CD14-positive monocyte (primary cell): ENCODE measurements around the gene CYSLTR2. TPM values are rescaled to one million over a fixed set of nuclear protein-coding genes. Genes with fewer than 3 reads are reported as not detected.
A peak's percentile ranks its signal among the peaks of the same experiment; 100 is the strongest.

ENCODE experiments used
- DNase-seq, 3 donors: peaks; one replicate each; pipeline ENCODE4 v3.0.0-alpha.2; 2011 to 2022
- H2AFZ ChIP-seq: 2 replicates; pipeline ENCODE4 v1.6.0; 2012; ENCODE audit warnings: mild to moderate bottlenecking, low read depth, low read length, inconsistent platforms; ENCODE audit not compliant: insufficient read depth, poor library complexity, severe bottlenecking
- H3K27ac ChIP-seq, 2 donors: 1 replicate in 1 of 2; 2 replicates in 1 of 2; pipeline ENCODE4 v1.5.1; 2012 to 2013; ENCODE audit warnings: low read length in 2 of 2, control low read depth in 1 of 2, inconsistent platforms in 1 of 2, low read depth in 1 of 2, mild to moderate bottlenecking in 1 of 2
- H3K27me3 ChIP-seq, 2 donors: one replicate each; pipeline versions ENCODE4 v1.6.0 to v1.6.1; 2011 to 2013; ENCODE audit warnings: low read length in 2 of 2; ENCODE audit not compliant: control insufficient read depth in 2 of 2, insufficient read depth in 2 of 2
- H3K36me3 ChIP-seq, 2 donors: replicated peaks in 1 of 2; 1 replicate in 1 of 2; 2 replicates in 1 of 2; pipeline versions ENCODE4 v1.5.1 to v1.6.1; 2012 to 2013; ENCODE audit warnings: low read length in 2 of 2, control low read depth in 1 of 2, inconsistent platforms in 1 of 2, mild to moderate bottlenecking in 1 of 2; ENCODE audit not compliant: insufficient read depth in 2 of 2, control insufficient read depth in 1 of 2
- H3K4me1 ChIP-seq, 2 donors: 1 replicate in 1 of 2; 2 replicates in 1 of 2; pipeline versions ENCODE4 v1.5.1 to v1.6.1; 2012 to 2013; ENCODE audit warnings: low read length in 2 of 2, control low read depth in 1 of 2, inconsistent platforms in 1 of 2, mild to moderate bottlenecking in 1 of 2, moderate library complexity in 1 of 2; ENCODE audit not compliant: insufficient read depth in 2 of 2, control insufficient read depth in 1 of 2
- H3K4me2 ChIP-seq: replicated peaks from 2 replicates; pipeline ENCODE3; 2012; ENCODE audit warnings: low read length, moderate library complexity, mild to moderate bottlenecking; ENCODE audit not compliant: poor library complexity, severe bottlenecking; ENCODE audit errors: extremely low read depth
- H3K4me3 ChIP-seq, 3 experiments: fragments of 200-600 bp in 1 of 3; sonication (generic) in 1 of 3; replicated peaks in 1 of 3; 1 replicate in 2 of 3; 2 replicates in 1 of 3; pipeline ENCODE4 v1.5.1; 2011 to 2013; ENCODE audit warnings: low read length in 3 of 3, mild to moderate bottlenecking in 3 of 3, control low read depth in 2 of 3, low read depth in 2 of 3, inconsistent platforms in 1 of 3, moderate library complexity in 1 of 3
- H3K79me2 ChIP-seq: 2 replicates; pipeline ENCODE4 v1.6.0; 2012; ENCODE audit warnings: mild to moderate bottlenecking, control low read depth, inconsistent platforms, low read length, moderate library complexity; ENCODE audit not compliant: insufficient read depth
- H3K9ac ChIP-seq: 2 replicates; pipeline ENCODE4 v1.6.0; 2017; ENCODE audit warnings: low read length, mild to moderate bottlenecking; ENCODE audit not compliant: insufficient read depth, poor library complexity, severe bottlenecking
- H3K9me3 ChIP-seq, 2 donors: replicated peaks in 1 of 2; 1 replicate in 1 of 2; 2 replicates in 1 of 2; pipeline versions ENCODE4 v1.5.1 to v1.6.1; 2012 to 2013; ENCODE audit warnings: low read length in 2 of 2, control low read depth in 1 of 2; ENCODE audit not compliant: control insufficient read depth in 1 of 2, insufficient read depth in 1 of 2
- H4K20me1 ChIP-seq: 2 replicates; pipeline ENCODE4 v1.6.0; 2012; ENCODE audit warnings: mild to moderate bottlenecking, low read length, control low read depth, moderate library complexity; ENCODE audit not compliant: insufficient read depth
- H3K27ac Mint-ChIP-seq, 7 donors: one replicate each; pipeline ENCODE4 v1.8.0; 2020; ENCODE audit warnings: mild to moderate bottlenecking in 7 of 7, mixed read lengths in 7 of 7, moderate library complexity in 6 of 7, inconsistent platforms in 2 of 7
- H3K27me3 Mint-ChIP-seq, 3 donors: one replicate each; pipeline ENCODE4 v1.8.0; 2021 to 2022; ENCODE audit warnings: low read depth in 3 of 3, mild to moderate bottlenecking in 3 of 3, mixed read lengths in 3 of 3, moderate library complexity in 3 of 3, inconsistent platforms in 1 of 3
- H3K36me3 Mint-ChIP-seq, 2 donors: one replicate each; pipeline ENCODE4 v1.8.0; 2020; ENCODE audit warnings: mixed read lengths in 2 of 2, inconsistent platforms in 1 of 2, mild to moderate bottlenecking in 1 of 2
- H3K4me1 Mint-ChIP-seq: one replicate; pipeline ENCODE4 v1.8.0; 2020; ENCODE audit warnings: mild to moderate bottlenecking, mixed read lengths
- H3K4me3 Mint-ChIP-seq, 2 donors: one replicate each; pipeline ENCODE4 v1.8.0; 2020; ENCODE audit warnings: mild to moderate bottlenecking in 2 of 2, mixed read lengths in 2 of 2, moderate library complexity in 1 of 2
- H3K9me3 Mint-ChIP-seq, 7 donors: one replicate each; pipeline ENCODE4 v1.8.0; 2020 to 2022; ENCODE audit warnings: mixed read lengths in 7 of 7, mild to moderate bottlenecking in 6 of 7, moderate library complexity in 6 of 7, inconsistent platforms in 2 of 7
- CTCF ChIP-seq: fragments of 200-600 bp; IDR thresholded peaks from one replicate; pipeline ENCODE4 v1.8.0; 2022; ENCODE audit warnings: antibody characterized with exemption, mild to moderate bottlenecking
- WGBS: methylation state at CpG from one replicate; pipeline ENCODE4 v1.1.5; 2013; ENCODE audit warnings: missing lambda C conversion rate; ENCODE audit not compliant: insufficient coverage; 5-methylcytosine and 5-hydroxymethylcytosine counted together
- intact Hi-C, 2 donors: fragments of 100-400 bp; cut with micrococcal nuclease; formaldehyde crosslinking; loops; one replicate each; pipeline versions ENCODE4 v1.15.0 to v1.15.1; 2023
- polyA plus RNA-seq, 3 donors: library from polyadenylated mRNA; depleted of rRNA in 1 of 3; unstranded in 2 of 3; stranded (reverse) in 1 of 3; fragments of 300-500 nt in 2 of 3; fragments of >200 nt in 1 of 3; fragmentation: Illumina TruSeq in 2 of 3; gene quantifications; 1 replicate in 2 of 3; 2 replicates in 1 of 3; pipeline ENCODE4 v1.2.3, GENCODE V29; 2012 to 2021

Gene CYSLTR2
- polyA plus RNA-seq, 3 donors, result 1.9 to 6.5 (median 4.1) TPM

- no peak overlapping the region for H3K4me3 Mint-ChIP-seq
- DNase-seq, result no peak
These were observed 66.9 kb downstream of the CYSLTR2 start for GRCh38 chr13:48720621-48721020.

GRCh38 chr13:48723168-48723567, 69.4 kb downstream of the CYSLTR2 start:
- Histone ChIP-seq H3K27me3 (no peaks in the 10 kb centered on the region), H3K9ac (no peak overlapping the region), H2AFZ (no peak overlapping the region), H4K20me1 (no peaks in the 10 kb centered on the region), H3K79me2 (no peaks in the 10 kb centered on the region), H3K27ac (no peak overlapping the region), H3K36me3 (no peaks in the 10 kb centered on the region), H3K9me3 (peaks cover 2 to 14% of the 10 kb centered on the region in 2 donors), H3K4me3 (no peak overlapping the region), H3K4me1 (no peaks in the 10 kb centered on the region), H3K4me2 (no peak overlapping the region)
- Mint-ChIP-seq H3K9me3 (peaks cover 2 to 17% (median 9%) of the 10 kb centered on the region in 7 donors), H3K4me1 (no peaks in the 10 kb centered on the region), H3K27ac (peak overlapping the region in 1 of 7 donors; percentile 57), H3K4me3 (no peak overlapping the region), H3K36me3 (no peaks in the 10 kb centered on the region), H3K27me3 (peaks cover 0 to 2% (median 0%) of the 10 kb centered on the region in 3 donors)
- no CpG with 5 or more reads among the region's 1 CpG for WGBS
- intact Hi-C loops, result no loop called here
- TF ChIP-seq CTCF, result no peak
- DNase-seq, result no peak

More at GRCh38 chr13:48720621-48721020, 66.9 kb downstream of the CYSLTR2 start:
- Histone ChIP-seq H3K4me3 (no peak overlapping the region), H2AFZ (no peak overlapping the region), H3K9ac (no peak overlapping the region), H3K4me2 (no peak overlapping the region), H3K36me3 (no peaks in the 10 kb centered on the region), H3K4me1 (no peaks in the 10 kb centered on the region), H3K79me2 (no peaks in the 10 kb centered on the region), H4K20me1 (no peaks in the 10 kb centered on the region), H3K27me3 (no peaks in the 10 kb centered on the region), H3K27ac (no peak overlapping the region), H3K9me3 (peaks cover 6 to 30% of the 10 kb centered on the region in 2 donors)
- intact Hi-C loops, result no loop called here
- WGBS, result 100% methylated on average over 2 of the region's 4 CpGs
- Mint-ChIP-seq H3K36me3 (no peaks in the 10 kb centered on the region), H3K27me3 (no peaks in the 10 kb centered on the region), H3K27ac (no peak overlapping the region), H3K4me1 (no peaks in the 10 kb centered on the region), H3K9me3 (peaks cover 16 to 27% (median 24%) of the 10 kb centered on the region in 7 donors)
- no peak for TF ChIP-seq CTCF
